Stimulated activated CD4-positive, alpha-beta T cell treated with anti-CD3 and anti-CD28 coated beads, Interleukin-4, amount 100 ng/mL, for 24 hours (primary cell): ENCODE results near the gene GABRG3.

Experiments used
- DNase-seq: peaks from one replicate; pipeline ENCODE4 v3.0.0-alpha.2; 2020

The GABRG3 gene

GRCh38 chr15:27481768-27482167 lies 510.8 kb downstream of the GABRG3 start:
- no peak for DNase-seq

- no peak for DNase-seq
Measured at GRCh38 chr15:27482287-27482686, 511.3 kb downstream of the GABRG3 start.

- no peak for DNase-seq
Measured at GRCh38 chr15:27483124-27483523, 512.1 kb downstream of the GABRG3 start.

- no peak for DNase-seq
Measured at GRCh38 chr15:27485265-27485664, 514.3 kb downstream of the GABRG3 start.

GRCh38 chr15:27486051-27486450 lies 515.1 kb downstream of the GABRG3 start:
- no peak for DNase-seq

- DNase-seq: no peak
Measured at GRCh38 chr15:27486683-27487647, 516.0 kb downstream of the GABRG3 start.

GRCh38 chr15:27487846-27488245 lies 516.9 kb downstream of the GABRG3 start:
- no peak for DNase-seq

- DNase-seq: no peak
Measured at GRCh38 chr15:27490867-27491595, 520.0 kb downstream of the GABRG3 start.

- DNase-seq: no peak
Measured at GRCh38 chr15:27491666-27492621, 521.0 kb downstream of the GABRG3 start.

- no peak for DNase-seq
Measured at GRCh38 chr15:27495963-27496459, 525.0 kb downstream of the GABRG3 start.

- DNase-seq: no peak
Measured at GRCh38 chr15:27498700-27499099, 527.7 kb downstream of the GABRG3 start.

GRCh38 chr15:27499191-27499590 lies 528.2 kb downstream of the GABRG3 start:
- DNase-seq: no peak

- no peak for DNase-seq
Measured at GRCh38 chr15:27499719-27500118, 528.7 kb downstream of the GABRG3 start.

- DNase-seq: no peak
Measured at GRCh38 chr15:27500206-27500605, 529.2 kb downstream of the GABRG3 start.

- DNase-seq: no peak
Measured at GRCh38 chr15:27506752-27507151, 535.8 kb downstream of the GABRG3 start.

GRCh38 chr15:27509014-27509413 lies 538.0 kb downstream of the GABRG3 start:
- DNase-seq: no peak

- DNase-seq: no peak
Measured at GRCh38 chr15:27512281-27513001, 541.5 kb downstream of the GABRG3 start.

- no peak for DNase-seq
Measured at GRCh38 chr15:27514526-27514925, 543.5 kb downstream of the GABRG3 start.

- no peak for DNase-seq
Measured at GRCh38 chr15:27527490-27528067, 556.6 kb downstream of the GABRG3 start.

- DNase-seq: no peak
Measured at GRCh38 chr15:27529399-27529798, 558.4 kb downstream of the GABRG3 start.

- DNase-seq: no peak
Measured at GRCh38 chr15:27530994-27531393, 560.0 kb downstream of the GABRG3 start.

GRCh38 chr15:27532358-27532757 lies 561.4 kb downstream of the GABRG3 start:
- DNase-seq: no peak
